ENCODE results near the gene CALHM6. TPM values are rescaled to one million over a fixed set of nuclear protein-coding genes. Genes with fewer than 3 reads are reported as not detected.

Gene CALHM6
- total RNA-seq, 1 experiment from 2014 or later = 0.44 TPM

- TF ChIP-seq EMX1 (CRISPR knock-in tag; IDR thresholded peaks at IDR 0.05) = no peak
- 0 out of 2 replicates have a peak, but pooled peaks have one; percentile 35 for TF ChIP-seq NR3C1 (CRISPR knock-in tag; conservative IDR thresholded peaks at IDR 0.05; ENCODE audit: low read depth)
- peak; percentile 91 for TF ChIP-seq ESRRA (CRISPR knock-in tag; IDR thresholded peaks at IDR 0.05; ENCODE audit: borderline replicate concordance)
- TF ChIP-seq JAZF1 (CRISPR knock-in tag; IDR thresholded peaks at IDR 0.05) = no peak
- no peak for TF ChIP-seq TEAD4 (CRISPR knock-in tag; IDR thresholded peaks at IDR 0.05)
- TF ChIP-seq RORB (CRISPR knock-in tag; IDR thresholded peaks at IDR 0.05) = no peak
Measured at GRCh38 chr6:116461932-116462885, 1.0 kb downstream of the CALHM6 start (continued).

GRCh38 chr6:116463301-116463700 lies 2.1 kb downstream of the CALHM6 start:
- Mint-ChIP-seq H3K27ac (no peak overlapping the region), H3K9me3 (no peaks in the 10 kb centered on the region), H3K4me3 (no peak overlapping the region), H3K36me3 (no peaks in the 10 kb centered on the region), H3K4me1 (peaks cover 30% of the 10 kb centered on the region), H3K27me3 (ENCODE audit: low read depth) (peaks cover 52% of the 10 kb centered on the region)
- DNase-seq (ENCODE audit: low spot score) = no peak
- POLR2A ChIA-PET = no interaction called here
- CTCF ChIA-PET = interaction anchor here (1.4 to 1.7 kb wide), 3 partner anchors 18 to 195 kb away, joined by 3 to 5 read pairs (median 4); no protein-coding TSS in a partner anchor
- TF ChIP-seq JUN (CRISPR knock-in tag; IDR thresholded peaks at IDR 0.05) (no peak), SMAD3 (CRISPR knock-in tag; IDR thresholded peaks at IDR 0.05; ENCODE audit: borderline replicate concordance) (no peak), ESRRA (CRISPR knock-in tag; IDR thresholded peaks at IDR 0.05; ENCODE audit: borderline replicate concordance) (no peak), ARID4B (CRISPR knock-in tag; IDR thresholded peaks at IDR 0.05; ENCODE audit: borderline replicate concordance) (no peak), MLX (CRISPR knock-in tag; IDR thresholded peaks at IDR 0.05) (no peak), CTCF (IDR thresholded peaks at IDR 0.05) (no peak), ERG (CRISPR knock-in tag; IDR thresholded peaks at IDR 0.05) (no peak), NR2C2 (CRISPR knock-in tag; IDR thresholded peaks at IDR 0.05) (no peak), ZBTB21 (CRISPR knock-in tag; IDR thresholded peaks at IDR 0.05; ENCODE audit: borderline replicate concordance) (no peak), E2F5 (CRISPR knock-in tag; IDR thresholded peaks at IDR 0.05) (no peak), ZNF232 (CRISPR knock-in tag; IDR thresholded peaks at IDR 0.05) (no peak), ZNF396 (CRISPR knock-in tag; IDR thresholded peaks at IDR 0.05; ENCODE audit: borderline replicate concordance) (no peak), PRRX2 (CRISPR knock-in tag; IDR thresholded peaks at IDR 0.05) (no peak), ATF6 (CRISPR knock-in tag; IDR thresholded peaks at IDR 0.05) (no peak)
- no peak for ATAC-seq
